ENCODE measurements around the gene CELF4.

CELF4 gene

GRCh38 chr18:37460604-37461003 is 105.0 kb downstream of the CELF4 start:
- DNase-seq, result no peak

GRCh38 chr18:37458697-37459096 is 106.9 kb downstream of the CELF4 start:
- DNase-seq, result no peak

GRCh38 chr18:37457753-37458152 is 107.8 kb downstream of the CELF4 start:
- no peak for DNase-seq

GRCh38 chr18:37457341-37457740 is 108.3 kb downstream of the CELF4 start:
- no peak for DNase-seq

GRCh38 chr18:37456873-37457272 is 108.7 kb downstream of the CELF4 start:
- DNase-seq, result no peak

- no peak for DNase-seq
These were observed 109.2 kb downstream of the CELF4 start for GRCh38 chr18:37456395-37456794.

GRCh38 chr18:37453752-37454151 is 111.8 kb downstream of the CELF4 start:
- no peak for DNase-seq

GRCh38 chr18:37452682-37453385 is 112.8 kb downstream of the CELF4 start:
- no peak for DNase-seq

GRCh38 chr18:37452015-37452414 is 113.6 kb downstream of the CELF4 start:
- DNase-seq, result no peak

- DNase-seq, result no peak
These were observed 114.3 kb downstream of the CELF4 start for GRCh38 chr18:37451239-37451825.

- no peak for DNase-seq
These were observed 115.0 kb downstream of the CELF4 start for GRCh38 chr18:37450434-37451132.

GRCh38 chr18:37449618-37450017 is 116.0 kb downstream of the CELF4 start:
- DNase-seq, result no peak

- no peak for DNase-seq
These were observed 116.7 kb downstream of the CELF4 start for GRCh38 chr18:37448946-37449345.

- DNase-seq, result no peak
These were observed 117.4 kb downstream of the CELF4 start for GRCh38 chr18:37447962-37448888.

- no peak for DNase-seq
These were observed 119.8 kb downstream of the CELF4 start for GRCh38 chr18:37445836-37446235.

- no peak for DNase-seq
These were observed 120.2 kb downstream of the CELF4 start for GRCh38 chr18:37445368-37445767.

- no peak for DNase-seq
These were observed 122.1 kb downstream of the CELF4 start for GRCh38 chr18:37443325-37444055.

GRCh38 chr18:37442477-37442876 is 123.1 kb downstream of the CELF4 start:
- no peak for DNase-seq

- DNase-seq, result no peak
These were observed 123.8 kb downstream of the CELF4 start for GRCh38 chr18:37441821-37442220.

- DNase-seq, result no peak
These were observed 125.4 kb downstream of the CELF4 start for GRCh38 chr18:37440206-37440605.

GRCh38 chr18:37438417-37439180 is 127.0 kb downstream of the CELF4 start:
- no peak for DNase-seq

GRCh38 chr18:37435996-37436395 is 129.6 kb downstream of the CELF4 start:
- DNase-seq, result no peak

All from activated T-cell treated with anti-CD3 and anti-CD28 coated beads, Interleukin-2, amount 50 U/mL, for 1 hour (primary cell).